Endothelial cell of umbilical vein (primary cell): Measurements from ENCODE around the gene ZCCHC4. TPM values are rescaled to one million over a fixed set of nuclear protein-coding genes. Genes with fewer than 3 reads are reported as not detected.

ENCODE experiments used
- BruUV-seq: library from RNA; stranded (reverse); fragments of 400-500 nt; replicated peaks from 2 replicates; lab custom pipeline; 2021; lab: Mats Ljungman, UMichigan
- CTCF ChIA-PET: fragments of 300-600, 350-600 bp; sonication (Branson Sonifier 250); formaldehyde crosslinking; loops from one replicate; lab custom pipeline; 2021; ENCODE audit warnings: antibody characterized with exemption, inconsistent platforms; lab: Charles Lee
- POLR2A ChIA-PET: fragments of 300-600, 350-600 bp; sonication (Branson Sonifier 250); formaldehyde crosslinking; loops from one replicate; lab custom pipeline; 2021; ENCODE audit warnings: antibody characterized with exemption, inconsistent platforms; lab: Charles Lee
- DNase-seq: peaks from one replicate; pipeline ENCODE4 v3.0.0-alpha.2; 2011; ENCODE audit warnings: low read depth, low spot score
- FAIRE-seq: peaks from 2 replicates; lab custom pipeline; 2011; peaks lifted over from hg19 to GRCh38; lab: Jason Lieb, UNC
- H2AFZ ChIP-seq: 2 replicates; pipeline ENCODE4 v1.6.0; 2012; ENCODE audit warnings: low read depth, low read length, control low read depth, inconsistent platforms
- H3K27ac ChIP-seq: 2 replicates; pipeline ENCODE4 v1.5.1; 2011; ENCODE audit warnings: low read depth, mild to moderate bottlenecking, control low read depth, low read length, moderate library complexity; ENCODE audit not compliant: insufficient read depth
- H3K27me3 ChIP-seq, 2 experiments: 2 replicates each; pipeline versions ENCODE4 v1.6.0 to v1.6.1; 2011; ENCODE audit warnings: low read length in 2 of 2, mixed read lengths in 1 of 2; ENCODE audit not compliant: control insufficient read depth in 2 of 2, insufficient read depth in 2 of 2
- H3K36me3 ChIP-seq, 2 experiments: 2 replicates in 1 of 2; 3 replicates in 1 of 2; pipeline ENCODE4 v1.5.1; 2011; ENCODE audit warnings: low read length in 2 of 2, mild to moderate bottlenecking in 1 of 2, moderate library complexity in 1 of 2; ENCODE audit not compliant: control insufficient read depth in 2 of 2, insufficient read depth in 2 of 2; ENCODE audit errors: extremely low read depth in 1 of 2
- H3K4me1 ChIP-seq: 3 replicates; pipeline ENCODE4 v1.5.1; 2011; ENCODE audit warnings: mild to moderate bottlenecking, low read length; ENCODE audit not compliant: control insufficient read depth, insufficient read depth; ENCODE audit errors: extremely low read depth
- H3K4me2 ChIP-seq: 2 replicates; pipeline ENCODE4 v1.6.1; 2011; ENCODE audit warnings: low read length, control low read depth, mixed read lengths; ENCODE audit not compliant: insufficient read depth
- H3K4me3 ChIP-seq, 3 experiments: fragments of 200-600 bp in 1 of 3; sonication (generic), shearing (Covaris generic) in 1 of 3; replicated peaks in 1 of 3; 2 replicates each; pipeline ENCODE4 v1.5.1; 2011 to 2016; ENCODE audit warnings: control low read depth in 3 of 3, low read length in 3 of 3, mild to moderate bottlenecking in 2 of 3, inconsistent platforms in 1 of 3, low read depth in 1 of 3, moderate library complexity in 1 of 3; ENCODE audit not compliant: insufficient read depth in 1 of 3
- H3K79me2 ChIP-seq: 2 replicates; pipeline ENCODE4 v1.6.0; 2012; ENCODE audit warnings: low read length, inconsistent platforms; ENCODE audit not compliant: control insufficient read depth, insufficient read depth
- H3K9ac ChIP-seq: replicated peaks from 2 replicates; pipeline ENCODE3; 2011; ENCODE audit warnings: low read length, control low read depth; ENCODE audit not compliant: insufficient read depth; ENCODE audit errors: extremely low read depth
- H3K9me1 ChIP-seq: replicated peaks from 3 replicates; pipeline ENCODE4 v1.6.0; 2011; ENCODE audit warnings: mild to moderate bottlenecking, low read length; ENCODE audit not compliant: control insufficient read depth, insufficient read depth; ENCODE audit errors: extremely low read depth
- H3K9me3 ChIP-seq: replicated peaks from 2 replicates; pipeline ENCODE4 v1.5.1; 2012; ENCODE audit warnings: low read length, inconsistent platforms; ENCODE audit not compliant: control insufficient read depth, insufficient read depth
- H4K20me1 ChIP-seq: replicated peaks from 2 replicates; pipeline ENCODE3; 2011; ENCODE audit warnings: mild to moderate bottlenecking, low read length; ENCODE audit not compliant: control insufficient read depth, insufficient read depth; ENCODE audit errors: extremely low read depth
- EZH2 ChIP-seq: IDR thresholded peaks from 2 replicates; pipeline ENCODE4 v1.6.1; 2012; ENCODE audit warnings: borderline replicate concordance, low read depth, mild to moderate bottlenecking, moderate library complexity, low read length, inconsistent platforms; ENCODE audit not compliant: severe bottlenecking
- FOS ChIP-seq: IDR thresholded peaks from 2 replicates; pipeline ENCODE4 v1.6.1; 2011; ENCODE audit warnings: mild to moderate bottlenecking, low read length, moderate library complexity, borderline replicate concordance; ENCODE audit not compliant: insufficient read depth
- GATA2 ChIP-seq: IDR thresholded peaks from 2 replicates; pipeline ENCODE4 v1.7.0; 2011; ENCODE audit warnings: low read depth, mild to moderate bottlenecking, moderate library complexity, mixed read lengths, low read length; ENCODE audit not compliant: insufficient read length, insufficient read depth
- JUN ChIP-seq: IDR thresholded peaks from 2 replicates; pipeline ENCODE4 v1.6.1; 2011; ENCODE audit warnings: borderline replicate concordance, low read depth; ENCODE audit not compliant: insufficient read length, insufficient read depth
- MYC ChIP-seq: IDR thresholded peaks from one replicate; pipeline ENCODE4 v1.6.1; 2011; ENCODE audit warnings: mild to moderate bottlenecking, low read depth, low read length
- POLR2A ChIP-seq: IDR thresholded peaks from 2 replicates; pipeline ENCODE4 v1.6.1; 2012; ENCODE audit warnings: low read depth, mild to moderate bottlenecking, control low read depth, low read length
- POLR2AphosphoS5 ChIP-seq: IDR thresholded peaks from 2 replicates; pipeline ENCODE4 v1.6.1; 2012; ENCODE audit warnings: low read depth, mild to moderate bottlenecking, control low read depth, low read length, moderate library complexity; ENCODE audit not compliant: insufficient read depth
- dilution Hi-C: fragments of 300-500 bp; cut with MboI; formaldehyde crosslinking; loops from one replicate; pipeline ENCODE4 v1.15.0; 2019; ENCODE audit warnings: low sequenced_read_pairs; ENCODE audit not compliant: extremely low pct_ligation_motif_present
- intact Hi-C: fragments of 100-400 bp; cut with micrococcal nuclease; formaldehyde crosslinking; loops from one replicate; pipeline ENCODE4 v1.10.0; 2022
- polyA plus RNA-seq, 4 experiments: library from polyadenylated mRNA; depleted of rRNA in 3 of 4; stranded (reverse) in 3 of 4; unstranded in 1 of 4; fragments of >200 nt; gene quantifications; 2 replicates each; pipeline versions ENCODE4 v1.2.1 to v1.2.3, GENCODE V29; 2011 to 2012; ENCODE audit warnings: missing spikeins in 1 of 4
- total RNA-seq: library from RNA; stranded (reverse); gene quantifications from 2 replicates; pipeline ENCODE4 v1.2.3, GENCODE V29; 2021
- TF ChIP-seq, protein P1 (sequence below): IDR thresholded peaks from 2 replicates; pipeline ENCODE4 v1.6.1; 2011; ENCODE audit not compliant: insufficient read depth, insufficient read length
- TF ChIP-seq, protein P2 (sequence below), 2 donors: IDR thresholded peaks; 1 replicate in 1 of 2; 2 replicates in 1 of 2; pipeline ENCODE4 v1.5.1; 2011; ENCODE audit warnings: low read length in 2 of 2, mild to moderate bottlenecking in 2 of 2, moderate library complexity in 2 of 2, control low read depth in 1 of 2, inconsistent platforms in 1 of 2, low read depth in 1 of 2; ENCODE audit not compliant: insufficient read depth in 1 of 2; ENCODE audit errors: extremely low read depth in 1 of 2

The ZCCHC4 gene
- total and polyA plus RNA-seq, 2 donors (not counting 3 experiments of a cell fraction or from before 2014, with no cell fraction given) = 6.6 to 10.9 TPM

DNA sequence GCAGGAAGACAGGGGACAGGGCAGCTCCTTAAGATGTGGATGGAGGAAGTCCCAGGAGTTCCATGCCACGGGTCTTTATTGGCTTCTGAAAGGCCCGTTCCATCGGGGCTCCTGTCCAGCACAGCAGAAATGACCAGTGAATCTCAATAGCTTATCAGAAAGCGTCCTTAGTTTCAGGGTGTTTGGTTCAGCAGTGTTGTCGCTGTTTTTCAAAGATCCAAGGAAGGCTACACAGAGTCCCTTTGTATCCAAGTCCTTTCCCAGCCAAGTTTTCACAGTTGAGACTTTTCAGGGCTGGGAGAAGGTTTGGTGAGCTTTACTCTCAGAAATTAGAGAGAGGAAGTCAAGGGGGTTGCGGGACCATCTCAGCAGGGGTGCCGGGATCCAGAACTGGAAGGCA is 5.0 kb upstream of the ZCCHC4 start:
- H3K9ac ChIP-seq = no peak overlapping the region
- CTCF ChIA-PET = interaction anchor here (0.6 to 1.3 kb wide), 3 partner anchors 24 to 70 kb away, joined by 3 read pairs; partner anchors contain the start of gene ANAPC4
- no peak overlapping the region for H3K27ac ChIP-seq
- H3K27me3 ChIP-seq = peaks cover 0 to 4% of the 10 kb centered on the region in 2 experiments
- no peaks in the 10 kb centered on the region for H3K79me2 ChIP-seq
- DNase-seq (no peak), FAIRE-seq (no peak)
- no TSS peak for BruUV-seq
- no peaks in the 10 kb centered on the region for H3K4me1 ChIP-seq
- H3K9me3 ChIP-seq = no peaks in the 10 kb centered on the region
- no peaks in the 10 kb centered on the region for H4K20me1 ChIP-seq
- no peak overlapping the region for H2AFZ ChIP-seq
- intact Hi-C loops = no loop called here
- dilution Hi-C loops = no loop called here
- no peaks in the 10 kb centered on the region for H3K9me1 ChIP-seq
- H3K4me3 ChIP-seq = no peak overlapping the region
- H3K36me3 ChIP-seq = no peaks in the 10 kb centered on the region
- TF ChIP-seq POLR2AphosphoS5 = no peak
- TF ChIP-seq FOS = no peak
- TF ChIP-seq, protein P1, sequence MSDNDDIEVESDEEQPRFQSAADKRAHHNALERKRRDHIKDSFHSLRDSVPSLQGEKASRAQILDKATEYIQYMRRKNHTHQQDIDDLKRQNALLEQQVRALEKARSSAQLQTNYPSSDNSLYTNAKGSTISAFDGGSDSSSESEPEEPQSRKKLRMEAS = no peak
- TF ChIP-seq EZH2 = no peak
- no peak for TF ChIP-seq POLR2A
- TF ChIP-seq MYC = no peak
- TF ChIP-seq GATA2 = no peak
- no peak overlapping the region for H3K4me2 ChIP-seq
- POLR2A ChIA-PET = no interaction called here

DNA sequence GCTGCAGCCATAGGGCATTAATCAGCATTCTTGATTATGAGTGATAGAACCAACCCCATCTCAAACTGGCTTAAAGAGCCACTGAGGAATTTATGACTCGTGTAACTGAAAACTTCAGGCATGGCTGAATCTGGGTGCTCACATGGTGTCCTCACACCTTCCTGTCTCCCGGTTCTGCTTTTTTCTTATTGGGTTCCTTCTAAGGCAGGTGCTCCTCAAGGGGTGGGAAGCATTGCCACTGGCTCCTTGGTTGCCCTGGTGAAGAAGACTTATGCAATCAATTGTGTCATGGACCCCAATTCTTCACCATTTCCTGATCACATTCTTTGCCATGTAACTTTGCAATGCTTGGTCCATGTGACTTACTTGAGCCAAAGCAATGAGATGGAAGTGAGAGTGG is 4.3 kb upstream of the ZCCHC4 start:
- H2AFZ ChIP-seq = no peak overlapping the region
- H3K9me1 ChIP-seq = no peaks in the 10 kb centered on the region
- H3K36me3 ChIP-seq = no peaks in the 10 kb centered on the region
- H3K79me2 ChIP-seq = no peaks in the 10 kb centered on the region
- H3K4me3 ChIP-seq = no peak overlapping the region
- no peak overlapping the region for H3K27ac ChIP-seq
- peaks cover 0 to 4% of the 10 kb centered on the region in 2 experiments for H3K27me3 ChIP-seq
- no peak overlapping the region for H3K9ac ChIP-seq
- dilution Hi-C loops = no loop called here
- no TSS peak for BruUV-seq
- no peaks in the 10 kb centered on the region for H3K4me1 ChIP-seq
- ChIA-PET POLR2A (no interaction called here), CTCF (interaction anchor here (1.3 to 1.5 kb wide), 2 partner anchors 25 to 59 kb away, joined by 3 to 5 read pairs; no protein-coding TSS in a partner anchor)
- no peaks in the 10 kb centered on the region for H3K9me3 ChIP-seq
- no peak for FAIRE-seq
- H3K4me2 ChIP-seq = no peak overlapping the region
- DNase-seq = no peak
- H4K20me1 ChIP-seq = no peaks in the 10 kb centered on the region
- intact Hi-C loops = no loop called here
- TF ChIP-seq POLR2A (no peak), MYC (no peak), FOS (no peak), POLR2AphosphoS5 (no peak), GATA2 (no peak), JUN (no peak), EZH2 (no peak)
- TF ChIP-seq, protein P2, sequence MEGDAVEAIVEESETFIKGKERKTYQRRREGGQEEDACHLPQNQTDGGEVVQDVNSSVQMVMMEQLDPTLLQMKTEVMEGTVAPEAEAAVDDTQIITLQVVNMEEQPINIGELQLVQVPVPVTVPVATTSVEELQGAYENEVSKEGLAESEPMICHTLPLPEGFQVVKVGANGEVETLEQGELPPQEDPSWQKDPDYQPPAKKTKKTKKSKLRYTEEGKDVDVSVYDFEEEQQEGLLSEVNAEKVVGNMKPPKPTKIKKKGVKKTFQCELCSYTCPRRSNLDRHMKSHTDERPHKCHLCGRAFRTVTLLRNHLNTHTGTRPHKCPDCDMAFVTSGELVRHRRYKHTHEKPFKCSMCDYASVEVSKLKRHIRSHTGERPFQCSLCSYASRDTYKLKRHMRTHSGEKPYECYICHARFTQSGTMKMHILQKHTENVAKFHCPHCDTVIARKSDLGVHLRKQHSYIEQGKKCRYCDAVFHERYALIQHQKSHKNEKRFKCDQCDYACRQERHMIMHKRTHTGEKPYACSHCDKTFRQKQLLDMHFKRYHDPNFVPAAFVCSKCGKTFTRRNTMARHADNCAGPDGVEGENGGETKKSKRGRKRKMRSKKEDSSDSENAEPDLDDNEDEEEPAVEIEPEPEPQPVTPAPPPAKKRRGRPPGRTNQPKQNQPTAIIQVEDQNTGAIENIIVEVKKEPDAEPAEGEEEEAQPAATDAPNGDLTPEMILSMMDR (IDR thresholded peaks at IDR 0.05; ENCODE audit: extremely low read depth in 1 of 2, insufficient read depth in 1 of 2, low read depth in 1 of 2, low read length in 2 of 2) = no peak
- TF ChIP-seq, protein P1 = no peak
